SK-N-SH (cell line): ENCODE measurements around the gene PCAT6. TPM values are rescaled to one million over a fixed set of nuclear protein-coding genes. Genes with fewer than 3 reads are reported as not detected.

Source experiments
- CTCF ChIA-PET: fragments of 300-600, 350-600 bp; formaldehyde crosslinking; extraction: SDS; loops from one replicate; lab custom pipeline; 2021; lab: Yijun Ruan, JAX
- POLR2A ChIA-PET: fragments of 350-600 bp; sonication (Branson Sonifier 250); formaldehyde crosslinking; extraction: SDS; loops from one replicate; lab custom pipeline; 2020; ENCODE audit warnings: antibody characterized with exemption, inconsistent platforms; lab: Yijun Ruan, JAX
- DNase-seq: peaks from one replicate; pipeline ENCODE4 v3.0.0; 2012
- H2AFZ ChIP-seq: fragments of 200-600 bp; sonication (generic); 2 replicates; pipeline ENCODE4 v1.8.1; 2016; ENCODE audit warnings: antibody characterized with exemption, mild to moderate bottlenecking, low read depth
- H3F3A ChIP-seq: fragments of 200-600 bp; sonication (generic); replicated peaks from 2 replicates; pipeline ENCODE3; 2016; ENCODE audit warnings: antibody characterized with exemption, mild to moderate bottlenecking; ENCODE audit not compliant: insufficient read depth
- H3K27ac ChIP-seq, 2 experiments: fragments of 200-500 bp in 1 of 2; fragments of 200-600 bp in 1 of 2; sonication (Bioruptor generic) in 1 of 2; sonication (generic), shearing (Covaris generic) in 1 of 2; 2 replicates each; pipeline versions ENCODE4 v1.5.1 to v1.6.1; 2014 to 2016; ENCODE audit warnings: low read depth in 2 of 2, inconsistent platforms in 1 of 2, low read length in 1 of 2, mild to moderate bottlenecking in 1 of 2, mixed read lengths in 1 of 2
- H3K27me3 ChIP-seq: fragments of 200-600 bp; sonication (generic), shearing (Covaris generic); 2 replicates; pipeline ENCODE4 v1.6.1; 2016; ENCODE audit warnings: mixed run types; ENCODE audit not compliant: insufficient read depth
- H3K36me3 ChIP-seq, 2 experiments: fragments of 200-500 bp in 1 of 2; fragments of 200-600 bp in 1 of 2; sonication (Bioruptor generic) in 1 of 2; sonication (generic) in 1 of 2; replicated peaks in 1 of 2; 2 replicates each; pipeline versions ENCODE3 to v1.5.1; 2014 to 2016; ENCODE audit warnings: low read length in 1 of 2, mild to moderate bottlenecking in 1 of 2; ENCODE audit not compliant: insufficient read depth in 2 of 2, control insufficient read depth in 1 of 2
- H3K4me1 ChIP-seq, 2 experiments: fragments of 200-500 bp in 1 of 2; fragments of 200-600 bp in 1 of 2; sonication (Bioruptor generic) in 1 of 2; sonication (generic), shearing (Covaris generic) in 1 of 2; 2 replicates each; pipeline versions ENCODE4 v1.5.1 to v1.6.1; 2014 to 2016; ENCODE audit warnings: low read depth in 1 of 2, low read length in 1 of 2, mixed run types in 1 of 2; ENCODE audit not compliant: insufficient read depth in 2 of 2, control insufficient read depth in 1 of 2
- H3K4me2 ChIP-seq: fragments of 200-600 bp; sonication (generic), shearing (Covaris generic); 2 replicates; pipeline ENCODE4 v1.6.1; 2017; ENCODE audit warnings: mixed run types
- H3K4me3 ChIP-seq, 2 experiments: fragments of 200-500 bp in 1 of 2; fragments of 200-600 bp in 1 of 2; sonication (Bioruptor generic) in 1 of 2; sonication (generic), shearing (Covaris generic) in 1 of 2; 2 replicates each; pipeline versions ENCODE4 v1.5.1 to v1.8.1; 2014 to 2016; ENCODE audit warnings: low read depth in 2 of 2, inconsistent platforms in 1 of 2, low read length in 1 of 2, mild to moderate bottlenecking in 1 of 2, mixed read lengths in 1 of 2, moderate library complexity in 1 of 2
- H3K79me2 ChIP-seq: fragments of 200-600 bp; sonication (generic); 2 replicates; pipeline ENCODE4 v1.8.1; 2017; ENCODE audit warnings: mild to moderate bottlenecking; ENCODE audit not compliant: insufficient read depth
- H3K9ac ChIP-seq: fragments of 200-600 bp; sonication (generic); 2 replicates; pipeline ENCODE4 v1.6.1; 2017; ENCODE audit warnings: mixed run types
- H3K9me2 ChIP-seq: fragments of 200-600 bp; sonication (generic); 2 replicates; pipeline ENCODE4 v1.6.1; 2017; ENCODE audit warnings: mixed run types
- H3K9me3 ChIP-seq: fragments of 200-600 bp; sonication (generic); 2 replicates; pipeline ENCODE4 v1.6.1; 2017; ENCODE audit warnings: mixed run types, mild to moderate bottlenecking, moderate library complexity
- H4K20me1 ChIP-seq: fragments of 200-600 bp; sonication (generic); 2 replicates; pipeline ENCODE4 v1.6.1; 2017; ENCODE audit warnings: mild to moderate bottlenecking, mixed run types; ENCODE audit not compliant: insufficient read depth
- ELF1 ChIP-seq: IDR thresholded peaks from 2 replicates; pipeline ENCODE4 v1.4.0; 2012
- FOXJ3 ChIP-seq: sonication (generic); formaldehyde crosslinking; IDR thresholded peaks from 2 replicates; pipeline ENCODE4 v1.5.1; 2020; ENCODE audit warnings: mild to moderate bottlenecking, missing genetic modification reagents
- FOXM1 ChIP-seq: IDR thresholded peaks from 2 replicates; pipeline ENCODE4 v1.4.0; 2012; ENCODE audit warnings: low read depth, mild to moderate bottlenecking
- GABPA ChIP-seq: IDR thresholded peaks from 2 replicates; pipeline ENCODE4 v1.4.0; 2012; ENCODE audit warnings: low read depth, mild to moderate bottlenecking
- MEF2A ChIP-seq: IDR thresholded peaks from 2 replicates; pipeline ENCODE4 v1.4.0; 2012; ENCODE audit warnings: low read depth, borderline replicate concordance
- MXI1 ChIP-seq: IDR thresholded peaks from 2 replicates; pipeline ENCODE4 v1.6.1; 2012; ENCODE audit warnings: mild to moderate bottlenecking, low read depth, low read length, improper control_type of control experiment
- NFIC ChIP-seq: IDR thresholded peaks from 2 replicates; pipeline ENCODE4 v1.4.0; 2012; ENCODE audit warnings: borderline replicate concordance
- NRF1 ChIP-seq: IDR thresholded peaks from 2 replicates; pipeline ENCODE4 v1.6.1; 2012; ENCODE audit warnings: low read depth, mild to moderate bottlenecking, low read length
- POLR2AphosphoS5 ChIP-seq: IDR thresholded peaks from 2 replicates; pipeline ENCODE4 v1.6.1; 2012; ENCODE audit warnings: low read depth, low read length
- RAD21 ChIP-seq: IDR thresholded peaks from 2 replicates; pipeline ENCODE4 v1.6.1; 2012; ENCODE audit warnings: mild to moderate bottlenecking, low read length
- RCOR1 ChIP-seq: fragments of 150-350 bp; IDR thresholded peaks from 2 replicates; pipeline ENCODE4 v1.6.1; 2017; ENCODE audit warnings: antibody characterized with exemption, low read length
- RXRA ChIP-seq: IDR thresholded peaks from 2 replicates; pipeline ENCODE4 v1.4.0; 2012; ENCODE audit warnings: low read depth, mild to moderate bottlenecking, borderline replicate concordance
- SMC3 ChIP-seq: IDR thresholded peaks from 2 replicates; pipeline ENCODE4 v1.6.1; 2012; ENCODE audit warnings: low read depth, low read length, improper control_type of control experiment
- TAF1 ChIP-seq: IDR thresholded peaks from 2 replicates; pipeline ENCODE4 v1.6.1; 2012; ENCODE audit warnings: low read depth, mild to moderate bottlenecking, low read length, moderate library complexity, borderline replicate concordance
- TCF12 ChIP-seq: IDR thresholded peaks from 2 replicates; pipeline ENCODE4 v1.4.0; 2012
- YY1 ChIP-seq: IDR thresholded peaks from 2 replicates; pipeline ENCODE4 v1.4.0; 2012; ENCODE audit warnings: low read depth, mild to moderate bottlenecking
- WGBS: methylation state at CpG from one replicate; pipeline ENCODE4 v1.1.6; 2017; ENCODE audit warnings: low lambda C conversion rate; 5-methylcytosine and 5-hydroxymethylcytosine counted together
- polyA plus RNA-seq, 3 experiments: library from polyadenylated mRNA; depleted of rRNA; stranded (reverse); fragments of >200 nt; gene quantifications; 2 replicates each; pipeline ENCODE4 v1.2.3, GENCODE V29; 2012
- TF ChIP-seq, protein P1 (sequence below): fragments of 150-350 bp; IDR thresholded peaks from 2 replicates; pipeline ENCODE4 v1.6.1; 2016; ENCODE audit warnings: mild to moderate bottlenecking, low read depth, low read length
- TF ChIP-seq, protein P2 (sequence below): fragments of 200-600 bp; sonication (generic); IDR thresholded peaks from 2 replicates; pipeline ENCODE4 v1.6.1; 2017; ENCODE audit warnings: antibody characterized with exemption, mild to moderate bottlenecking, moderate library complexity

PCAT6 gene
- polyA plus RNA-seq, 1 of the 3 experiments (the other 2 are of a cell fraction): 6.9 TPM

DNA sequence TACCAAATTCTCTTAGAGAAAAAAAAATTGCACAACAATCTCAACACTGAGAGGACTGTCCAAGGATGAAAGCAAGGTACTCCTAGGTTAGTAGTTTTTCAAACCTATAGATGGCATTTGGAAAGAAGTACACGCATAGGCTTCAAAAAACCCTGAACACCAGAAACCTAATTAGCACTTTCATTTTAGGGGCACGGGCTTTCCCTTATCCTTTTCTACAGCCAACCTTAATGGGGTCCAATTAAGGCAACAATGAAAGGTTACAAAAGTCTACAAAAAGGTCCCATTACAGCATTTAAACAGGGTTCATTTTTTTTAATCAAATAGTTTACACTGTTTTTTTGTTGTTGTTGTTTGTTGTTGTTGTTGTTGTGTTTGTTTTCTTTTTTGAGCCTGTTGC is 8.7 kb upstream of the PCAT6 start:
- Histone ChIP-seq H2AFZ (no peak overlapping the region), H3K9me3 (no peaks in the 10 kb centered on the region), H3K79me2 (peaks cover 100% of the 10 kb centered on the region), H3F3A (peaks cover 12% of the 10 kb centered on the region), H4K20me1 (peaks cover 98% of the 10 kb centered on the region), H3K9me2 (no peaks in the 10 kb centered on the region), H3K9ac (no peak overlapping the region), H3K27me3 (no peaks in the 10 kb centered on the region), H3K4me1 (peaks cover 21% of the 10 kb centered on the region in 2 experiments; a peak in 3 of 4 replicates), H3K4me3 (no peak overlapping the region), H3K36me3 (peaks cover 0 to 10% of the 10 kb centered on the region in 2 experiments), H3K4me2 (no peak overlapping the region), H3K27ac (no peak overlapping the region)
- ChIA-PET POLR2A (no interaction called here), CTCF (no interaction called here)
- TF ChIP-seq NRF1: no peak
- no peak for TF ChIP-seq FOXJ3
- TF ChIP-seq ELF1: no peak
- no peak for TF ChIP-seq RCOR1
- TF ChIP-seq MXI1: no peak
- TF ChIP-seq TCF12: no peak
- no peak for TF ChIP-seq POLR2AphosphoS5
- no peak for TF ChIP-seq TAF1
- TF ChIP-seq RXRA: no peak
- TF ChIP-seq YY1: no peak
- TF ChIP-seq RAD21: no peak
- TF ChIP-seq SMC3: no peak
- TF ChIP-seq NFIC: no peak
- TF ChIP-seq, protein P1, sequence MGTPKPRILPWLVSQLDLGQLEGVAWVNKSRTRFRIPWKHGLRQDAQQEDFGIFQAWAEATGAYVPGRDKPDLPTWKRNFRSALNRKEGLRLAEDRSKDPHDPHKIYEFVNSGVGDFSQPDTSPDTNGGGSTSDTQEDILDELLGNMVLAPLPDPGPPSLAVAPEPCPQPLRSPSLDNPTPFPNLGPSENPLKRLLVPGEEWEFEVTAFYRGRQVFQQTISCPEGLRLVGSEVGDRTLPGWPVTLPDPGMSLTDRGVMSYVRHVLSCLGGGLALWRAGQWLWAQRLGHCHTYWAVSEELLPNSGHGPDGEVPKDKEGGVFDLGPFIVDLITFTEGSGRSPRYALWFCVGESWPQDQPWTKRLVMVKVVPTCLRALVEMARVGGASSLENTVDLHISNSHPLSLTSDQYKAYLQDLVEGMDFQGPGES: no peak
- TF ChIP-seq MEF2A: no peak
- no peak for TF ChIP-seq FOXM1
- TF ChIP-seq, protein P2, sequence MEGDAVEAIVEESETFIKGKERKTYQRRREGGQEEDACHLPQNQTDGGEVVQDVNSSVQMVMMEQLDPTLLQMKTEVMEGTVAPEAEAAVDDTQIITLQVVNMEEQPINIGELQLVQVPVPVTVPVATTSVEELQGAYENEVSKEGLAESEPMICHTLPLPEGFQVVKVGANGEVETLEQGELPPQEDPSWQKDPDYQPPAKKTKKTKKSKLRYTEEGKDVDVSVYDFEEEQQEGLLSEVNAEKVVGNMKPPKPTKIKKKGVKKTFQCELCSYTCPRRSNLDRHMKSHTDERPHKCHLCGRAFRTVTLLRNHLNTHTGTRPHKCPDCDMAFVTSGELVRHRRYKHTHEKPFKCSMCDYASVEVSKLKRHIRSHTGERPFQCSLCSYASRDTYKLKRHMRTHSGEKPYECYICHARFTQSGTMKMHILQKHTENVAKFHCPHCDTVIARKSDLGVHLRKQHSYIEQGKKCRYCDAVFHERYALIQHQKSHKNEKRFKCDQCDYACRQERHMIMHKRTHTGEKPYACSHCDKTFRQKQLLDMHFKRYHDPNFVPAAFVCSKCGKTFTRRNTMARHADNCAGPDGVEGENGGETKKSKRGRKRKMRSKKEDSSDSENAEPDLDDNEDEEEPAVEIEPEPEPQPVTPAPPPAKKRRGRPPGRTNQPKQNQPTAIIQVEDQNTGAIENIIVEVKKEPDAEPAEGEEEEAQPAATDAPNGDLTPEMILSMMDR: no peak
- TF ChIP-seq GABPA: no peak
- no peak for DNase-seq
- WGBS: 64% methylated on average over 2 of the region's 2 CpGs
